Measurements from ENCODE around the gene LILRB5.
"Not testable (repeated sequence)": the region's sequence is repeated elsewhere in the genome, so short reads cannot be mapped to it uniquely, and the experiment has no call there.

GRCh38 chr19:54278571-54279195 lies 21.6 kb upstream of the LILRB5 start:
- TF ChIP-seq, protein P1, sequence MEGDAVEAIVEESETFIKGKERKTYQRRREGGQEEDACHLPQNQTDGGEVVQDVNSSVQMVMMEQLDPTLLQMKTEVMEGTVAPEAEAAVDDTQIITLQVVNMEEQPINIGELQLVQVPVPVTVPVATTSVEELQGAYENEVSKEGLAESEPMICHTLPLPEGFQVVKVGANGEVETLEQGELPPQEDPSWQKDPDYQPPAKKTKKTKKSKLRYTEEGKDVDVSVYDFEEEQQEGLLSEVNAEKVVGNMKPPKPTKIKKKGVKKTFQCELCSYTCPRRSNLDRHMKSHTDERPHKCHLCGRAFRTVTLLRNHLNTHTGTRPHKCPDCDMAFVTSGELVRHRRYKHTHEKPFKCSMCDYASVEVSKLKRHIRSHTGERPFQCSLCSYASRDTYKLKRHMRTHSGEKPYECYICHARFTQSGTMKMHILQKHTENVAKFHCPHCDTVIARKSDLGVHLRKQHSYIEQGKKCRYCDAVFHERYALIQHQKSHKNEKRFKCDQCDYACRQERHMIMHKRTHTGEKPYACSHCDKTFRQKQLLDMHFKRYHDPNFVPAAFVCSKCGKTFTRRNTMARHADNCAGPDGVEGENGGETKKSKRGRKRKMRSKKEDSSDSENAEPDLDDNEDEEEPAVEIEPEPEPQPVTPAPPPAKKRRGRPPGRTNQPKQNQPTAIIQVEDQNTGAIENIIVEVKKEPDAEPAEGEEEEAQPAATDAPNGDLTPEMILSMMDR (IDR thresholded peaks at IDR 0.05), result not testable (repeated sequence)
- not testable (repeated sequence) for TF ChIP-seq POLR2AphosphoS5, TCF7L2 (IDR thresholded peaks at IDR 0.05; ENCODE audit: low read depth, low read length)
